ENCODE data around the gene POPDC3.
"Not testable (repeated sequence)": the region's sequence is repeated elsewhere in the genome, so short reads cannot be mapped to it uniquely, and the experiment has no call there.

POPDC3 gene, protein sequence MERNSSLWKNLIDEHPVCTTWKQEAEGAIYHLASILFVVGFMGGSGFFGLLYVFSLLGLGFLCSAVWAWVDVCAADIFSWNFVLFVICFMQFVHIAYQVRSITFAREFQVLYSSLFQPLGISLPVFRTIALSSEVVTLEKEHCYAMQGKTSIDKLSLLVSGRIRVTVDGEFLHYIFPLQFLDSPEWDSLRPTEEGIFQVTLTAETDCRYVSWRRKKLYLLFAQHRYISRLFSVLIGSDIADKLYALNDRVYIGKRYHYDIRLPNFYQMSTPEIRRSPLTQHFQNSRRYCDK

DNA sequence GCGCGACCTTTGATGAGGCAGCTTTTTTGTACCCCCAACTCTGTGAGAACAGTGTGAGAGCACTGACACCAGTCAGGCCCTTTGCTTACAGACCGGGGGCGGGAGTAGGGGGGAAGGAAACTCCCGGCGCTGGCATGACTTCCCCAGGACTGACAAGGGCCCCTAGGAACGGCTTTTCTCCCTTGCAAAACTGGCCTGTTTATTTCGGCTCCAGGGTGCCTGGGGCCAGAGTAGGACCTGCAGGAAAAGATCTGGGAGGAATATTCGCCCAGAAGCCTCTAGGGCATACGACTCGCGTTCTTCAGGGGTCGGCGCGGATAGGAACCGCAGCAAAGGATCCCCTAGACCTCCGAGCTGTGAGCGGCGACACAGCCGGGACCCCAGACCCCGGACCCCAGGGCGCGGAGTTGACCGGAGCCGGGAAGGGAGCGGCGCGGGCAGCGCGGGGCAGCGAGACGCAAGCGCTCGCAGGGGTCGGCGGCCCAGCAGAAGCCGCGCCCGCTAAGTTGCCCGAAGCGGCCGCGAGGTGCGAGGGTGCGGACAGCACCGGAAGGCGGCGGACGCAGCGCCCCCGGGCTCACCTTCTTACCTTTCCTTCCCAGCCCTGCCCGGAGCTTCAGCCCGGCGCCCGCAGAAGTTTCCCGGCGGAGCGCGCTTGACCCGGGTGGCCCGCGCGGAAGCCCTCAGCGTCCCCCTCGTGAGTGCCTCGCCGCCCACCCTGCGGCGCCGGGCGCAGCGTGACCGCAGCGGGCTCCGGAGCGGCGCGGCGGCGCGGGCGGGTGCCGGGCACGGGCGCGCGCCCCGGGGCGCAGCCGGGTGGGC lies at the start of gene POPDC3:
Gene POPDC3 (minus strand): TSS at position 771 of the 822 bp plus-strand sequence. CDS start 18,105 bp downstream, outside the sequence.
- peaks cover 0 to 23% (median 8%) of the 10 kb centered on the region in 5 donors for H3K27me3 ChIP-seq (ENCODE audit: control insufficient read depth in 5 of 5, insufficient read depth in 4 of 5, low read length in 5 of 5)
- peak within 1 kb of the TSS in 2 of 5 donors; percentile 30 to 52 for H3K9ac ChIP-seq (ENCODE audit: low read length in 5 of 5)
- H3K9me3 ChIP-seq (ENCODE audit: control insufficient read depth in 5 of 5, low read length in 5 of 5): no peaks in the 10 kb centered on the region
- no peaks in the 10 kb centered on the region for H3K36me3 ChIP-seq (ENCODE audit: control insufficient read depth in 5 of 5, insufficient read depth in 5 of 5, low read length in 5 of 5)
- H3K4me1 ChIP-seq (ENCODE audit: control insufficient read depth in 5 of 5, insufficient read depth in 5 of 5, low read length in 5 of 5): peaks cover 0 to 10% (median 9%) of the 10 kb centered on the region in 5 donors
- H3K27ac ChIP-seq (ENCODE audit: low read depth, low read length): no peak within 1 kb of the TSS
- peak within 1 kb of the TSS; percentile 27 to 71 (median 63) for H3K4me3 ChIP-seq (ENCODE audit: low read depth in 1 of 5, low read length in 5 of 5)

DNA sequence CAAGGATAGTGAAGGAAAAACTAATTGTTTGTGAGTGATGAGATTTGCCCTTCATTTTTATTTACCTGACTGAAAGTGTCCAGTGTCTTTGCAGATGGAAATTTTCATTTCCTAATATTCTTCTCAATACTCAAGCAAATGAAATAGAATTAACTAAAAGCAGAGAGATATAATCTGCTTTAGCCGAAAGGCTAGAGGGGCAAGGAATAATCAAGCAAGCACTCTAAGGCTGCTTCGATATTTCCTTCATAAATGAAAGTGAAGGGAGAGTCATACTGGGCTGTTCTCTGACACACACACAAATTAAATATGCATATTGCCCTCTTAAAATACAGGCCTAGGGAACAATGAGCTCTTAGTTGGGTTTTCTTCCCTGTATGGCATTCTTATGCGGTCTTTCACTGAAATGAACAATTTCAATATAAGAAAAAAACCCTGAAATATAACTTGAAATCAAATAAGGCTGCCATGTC lies 47.5 kb upstream of the POPDC3 start:
- no peaks in the 10 kb centered on the region for H3K4me1 ChIP-seq (ENCODE audit: control insufficient read depth in 5 of 5, insufficient read depth in 5 of 5, low read length in 5 of 5)
- no peaks in the 10 kb centered on the region for H3K36me3 ChIP-seq (ENCODE audit: control insufficient read depth in 5 of 5, insufficient read depth in 5 of 5, low read length in 5 of 5)
- peak overlapping the region in 1 of 5 donors; percentile 30 for H3K9ac ChIP-seq (ENCODE audit: low read length in 5 of 5)
- H3K4me3 ChIP-seq (ENCODE audit: low read depth in 1 of 5, low read length in 5 of 5): no peak overlapping the region
- H3K27ac ChIP-seq (ENCODE audit: low read depth, low read length): no peak overlapping the region
- no peaks in the 10 kb centered on the region for H3K27me3 ChIP-seq (ENCODE audit: control insufficient read depth in 5 of 5, insufficient read depth in 4 of 5, low read length in 5 of 5)
- H3K9me3 ChIP-seq (ENCODE audit: control insufficient read depth in 5 of 5, low read length in 5 of 5): no peaks in the 10 kb centered on the region

- Histone ChIP-seq H3K9me3 (ENCODE audit: control insufficient read depth in 5 of 5, low read length in 5 of 5) (no peaks in the 10 kb centered on the region), H3K9ac (ENCODE audit: low read length in 5 of 5) (peak overlapping the region in 1 of 5 donors; percentile 30), H3K27ac (ENCODE audit: low read depth, low read length) (no peak overlapping the region), H3K4me3 (ENCODE audit: low read depth in 1 of 5, low read length in 5 of 5) (no peak overlapping the region), H3K27me3 (ENCODE audit: control insufficient read depth in 5 of 5, insufficient read depth in 4 of 5, low read length in 5 of 5) (no peaks in the 10 kb centered on the region), H3K4me1 (ENCODE audit: control insufficient read depth in 5 of 5, insufficient read depth in 5 of 5, low read length in 5 of 5) (no peaks in the 10 kb centered on the region), H3K36me3 (ENCODE audit: control insufficient read depth in 5 of 5, insufficient read depth in 5 of 5, low read length in 5 of 5) (no peaks in the 10 kb centered on the region)
Observed at GRCh38 chr6:105226598-105227294, 46.9 kb upstream of the POPDC3 start.

- no peaks in the 10 kb centered on the region for H3K9me3 ChIP-seq (ENCODE audit: control insufficient read depth in 5 of 5, low read length in 5 of 5)
- no peak overlapping the region for H3K27ac ChIP-seq (ENCODE audit: low read depth, low read length)
- no peaks in the 10 kb centered on the region for H3K4me1 ChIP-seq (ENCODE audit: control insufficient read depth in 5 of 5, insufficient read depth in 5 of 5, low read length in 5 of 5)
- H3K9ac ChIP-seq (ENCODE audit: low read length in 5 of 5): no peak overlapping the region
- H3K36me3 ChIP-seq (ENCODE audit: control insufficient read depth in 5 of 5, insufficient read depth in 5 of 5, low read length in 5 of 5): no peaks in the 10 kb centered on the region
- H3K4me3 ChIP-seq (ENCODE audit: low read depth in 1 of 5, low read length in 5 of 5): no peak overlapping the region
- no peaks in the 10 kb centered on the region for H3K27me3 ChIP-seq (ENCODE audit: control insufficient read depth in 5 of 5, insufficient read depth in 4 of 5, low read length in 5 of 5)
Observed at GRCh38 chr6:105223242-105223641, 43.4 kb upstream of the POPDC3 start.

- H3K27me3 ChIP-seq (ENCODE audit: control insufficient read depth in 5 of 5, insufficient read depth in 4 of 5, low read length in 5 of 5); H3K9ac ChIP-seq (ENCODE audit: low read length in 5 of 5); H3K27ac ChIP-seq (ENCODE audit: low read depth, low read length): not testable (repeated sequence)
Observed at GRCh38 chr6:105221219-105221618, 41.4 kb upstream of the POPDC3 start.

DNA sequence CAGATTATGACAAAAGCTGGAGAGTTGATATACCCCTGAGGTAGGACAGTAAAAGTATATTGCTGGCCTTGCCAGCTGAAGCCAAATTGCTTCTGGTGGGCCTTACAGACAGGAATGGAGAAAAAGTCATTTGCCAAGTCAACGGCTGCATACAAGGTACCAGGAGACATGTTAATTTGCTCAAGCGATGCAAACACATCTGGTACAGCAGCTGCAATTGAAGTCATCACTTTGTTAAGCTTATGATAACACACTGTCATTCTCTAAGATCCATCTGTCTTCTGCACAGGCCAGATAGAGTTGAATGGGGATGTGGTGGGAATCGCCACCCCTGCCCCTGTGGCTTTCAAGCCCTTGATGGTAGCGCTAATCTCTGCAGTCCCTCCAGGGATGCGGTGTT lies 40.4 kb upstream of the POPDC3 start:
- Histone ChIP-seq H3K27me3 (ENCODE audit: control insufficient read depth in 5 of 5, insufficient read depth in 4 of 5, low read length in 5 of 5) (no peaks in the 10 kb centered on the region), H3K9ac (ENCODE audit: low read length in 5 of 5) (no peak overlapping the region), H3K27ac (ENCODE audit: low read depth, low read length) (no peak overlapping the region)

More at GRCh38 chr6:105221219-105221618, 41.4 kb upstream of the POPDC3 start:
- H3K36me3 ChIP-seq (ENCODE audit: control insufficient read depth in 5 of 5, insufficient read depth in 5 of 5, low read length in 5 of 5); H3K9me3 ChIP-seq (ENCODE audit: control insufficient read depth in 5 of 5, low read length in 5 of 5); H3K4me3 ChIP-seq (ENCODE audit: low read depth in 1 of 5, low read length in 5 of 5); H3K4me1 ChIP-seq (ENCODE audit: control insufficient read depth in 5 of 5, insufficient read depth in 5 of 5, low read length in 5 of 5): not testable (repeated sequence)

DNA sequence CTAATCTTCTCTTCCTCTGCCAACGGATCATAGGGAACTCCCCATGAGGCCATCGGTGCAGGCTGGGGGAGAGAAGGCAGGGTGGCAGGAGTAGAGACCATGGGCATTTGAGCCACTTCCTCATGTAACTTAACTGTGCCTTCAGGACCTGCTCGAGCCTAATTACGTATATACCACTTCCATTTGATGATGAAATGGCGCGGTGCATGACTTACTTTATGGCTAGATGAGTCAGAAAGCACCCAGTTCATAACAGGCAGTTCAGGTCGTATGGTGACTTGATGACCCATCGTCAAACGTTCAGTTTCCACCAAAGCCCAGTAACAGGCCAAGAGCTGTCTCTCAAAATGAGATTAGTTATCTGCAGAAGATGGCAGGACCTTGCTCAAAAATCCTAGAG lies 39.4 kb upstream of the POPDC3 start:
- not testable (repeated sequence) for H3K4me3 ChIP-seq (ENCODE audit: low read depth in 1 of 5, low read length in 5 of 5); H3K27me3 ChIP-seq (ENCODE audit: control insufficient read depth in 5 of 5, insufficient read depth in 4 of 5, low read length in 5 of 5); H3K9ac ChIP-seq (ENCODE audit: low read length in 5 of 5); H3K4me1 ChIP-seq (ENCODE audit: control insufficient read depth in 5 of 5, insufficient read depth in 5 of 5, low read length in 5 of 5); H3K36me3 ChIP-seq (ENCODE audit: control insufficient read depth in 5 of 5, insufficient read depth in 5 of 5, low read length in 5 of 5); H3K9me3 ChIP-seq (ENCODE audit: control insufficient read depth in 5 of 5, low read length in 5 of 5); H3K27ac ChIP-seq (ENCODE audit: low read depth, low read length)

More for the DNA sequence above, 40.4 kb upstream of the POPDC3 start:
- Histone ChIP-seq H3K4me3 (ENCODE audit: low read depth in 1 of 5, low read length in 5 of 5) (no peak overlapping the region), H3K4me1 (ENCODE audit: control insufficient read depth in 5 of 5, insufficient read depth in 5 of 5, low read length in 5 of 5) (no peaks in the 10 kb centered on the region), H3K9me3 (ENCODE audit: control insufficient read depth in 5 of 5, low read length in 5 of 5) (no peaks in the 10 kb centered on the region), H3K36me3 (ENCODE audit: control insufficient read depth in 5 of 5, insufficient read depth in 5 of 5, low read length in 5 of 5) (no peaks in the 10 kb centered on the region)

DNA sequence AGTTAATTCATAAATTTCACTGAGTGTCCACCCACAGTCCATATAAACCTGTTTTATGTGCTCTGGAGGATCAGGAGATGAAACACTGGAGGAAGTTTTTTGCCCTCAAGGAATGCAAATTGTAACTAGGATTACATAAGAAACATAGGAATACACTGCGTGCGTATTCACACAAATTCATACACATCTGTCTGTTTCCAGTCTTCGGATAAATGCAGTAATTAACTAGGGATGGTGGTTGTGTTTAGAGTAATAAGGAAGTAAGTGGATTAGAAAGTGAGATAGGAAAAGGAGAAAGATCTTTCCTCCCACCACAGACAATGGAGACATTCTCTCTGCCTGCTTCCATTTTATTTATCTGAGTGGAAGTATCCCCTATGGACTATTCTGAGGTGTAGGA lies 35.7 kb upstream of the POPDC3 start:
- Histone ChIP-seq H3K4me1 (ENCODE audit: control insufficient read depth in 5 of 5, insufficient read depth in 5 of 5, low read length in 5 of 5) (no peaks in the 10 kb centered on the region), H3K27me3 (ENCODE audit: control insufficient read depth in 5 of 5, insufficient read depth in 4 of 5, low read length in 5 of 5) (no peaks in the 10 kb centered on the region)

DNA sequence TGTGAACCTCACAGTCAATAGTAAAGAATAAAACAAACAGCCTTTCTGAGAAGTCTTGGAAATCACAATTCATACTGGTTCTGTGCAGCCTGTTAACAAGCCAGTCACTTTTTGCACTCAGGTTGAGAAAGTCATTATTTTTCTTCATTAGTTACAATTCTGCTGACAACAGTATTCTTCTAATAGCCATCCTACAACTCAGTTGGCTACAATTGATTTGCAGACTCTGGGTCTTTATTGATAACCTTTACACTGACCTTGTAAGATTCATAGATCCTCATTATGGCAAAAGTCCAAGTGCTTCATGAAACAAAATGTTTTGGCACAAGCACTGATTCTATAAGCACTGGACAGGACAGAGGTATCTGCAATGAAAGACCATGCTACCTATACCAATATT lies 34.9 kb upstream of the POPDC3 start:
- Histone ChIP-seq H3K27ac (ENCODE audit: low read depth, low read length) (no peak overlapping the region), H3K36me3 (ENCODE audit: control insufficient read depth in 5 of 5, insufficient read depth in 5 of 5, low read length in 5 of 5) (no peaks in the 10 kb centered on the region), H3K4me3 (ENCODE audit: low read depth in 1 of 5, low read length in 5 of 5) (no peak overlapping the region), H3K9me3 (ENCODE audit: control insufficient read depth in 5 of 5, low read length in 5 of 5) (no peaks in the 10 kb centered on the region), H3K9ac (ENCODE audit: low read length in 5 of 5) (no peak overlapping the region), H3K4me1 (ENCODE audit: control insufficient read depth in 5 of 5, insufficient read depth in 5 of 5, low read length in 5 of 5) (no peaks in the 10 kb centered on the region), H3K27me3 (ENCODE audit: control insufficient read depth in 5 of 5, insufficient read depth in 4 of 5, low read length in 5 of 5) (no peaks in the 10 kb centered on the region)

More for the DNA sequence above, 35.7 kb upstream of the POPDC3 start:
- Histone ChIP-seq H3K4me3 (ENCODE audit: low read depth in 1 of 5, low read length in 5 of 5) (no peak overlapping the region), H3K36me3 (ENCODE audit: control insufficient read depth in 5 of 5, insufficient read depth in 5 of 5, low read length in 5 of 5) (no peaks in the 10 kb centered on the region), H3K9ac (ENCODE audit: low read length in 5 of 5) (no peak overlapping the region), H3K27ac (ENCODE audit: low read depth, low read length) (no peak overlapping the region), H3K9me3 (ENCODE audit: control insufficient read depth in 5 of 5, low read length in 5 of 5) (no peaks in the 10 kb centered on the region)

GRCh38 chr6:105213272-105213671 lies 33.5 kb upstream of the POPDC3 start:
- Histone ChIP-seq H3K9me3 (ENCODE audit: control insufficient read depth in 5 of 5, low read length in 5 of 5) (no peaks in the 10 kb centered on the region), H3K27me3 (ENCODE audit: control insufficient read depth in 5 of 5, insufficient read depth in 4 of 5, low read length in 5 of 5) (no peaks in the 10 kb centered on the region), H3K4me3 (ENCODE audit: low read depth in 1 of 5, low read length in 5 of 5) (no peak overlapping the region), H3K36me3 (ENCODE audit: control insufficient read depth in 5 of 5, insufficient read depth in 5 of 5, low read length in 5 of 5) (no peaks in the 10 kb centered on the region), H3K27ac (ENCODE audit: low read depth, low read length) (no peak overlapping the region), H3K4me1 (ENCODE audit: control insufficient read depth in 5 of 5, insufficient read depth in 5 of 5, low read length in 5 of 5) (no peaks in the 10 kb centered on the region), H3K9ac (ENCODE audit: low read length in 5 of 5) (no peak overlapping the region)
